NCI-H446 (cell line): ENCODE data around the gene OR2A12.
"Not testable (repeated sequence)": the region's sequence is repeated elsewhere in the genome, so short reads cannot be mapped to it uniquely, and the experiment has no call there.

Source experiments
- DNase-seq, 2 experiments: peaks; one replicate each; lab custom pipeline; 2025; lab: John Stamatoyannopoulos, UW

OR2A12 gene

DNA sequence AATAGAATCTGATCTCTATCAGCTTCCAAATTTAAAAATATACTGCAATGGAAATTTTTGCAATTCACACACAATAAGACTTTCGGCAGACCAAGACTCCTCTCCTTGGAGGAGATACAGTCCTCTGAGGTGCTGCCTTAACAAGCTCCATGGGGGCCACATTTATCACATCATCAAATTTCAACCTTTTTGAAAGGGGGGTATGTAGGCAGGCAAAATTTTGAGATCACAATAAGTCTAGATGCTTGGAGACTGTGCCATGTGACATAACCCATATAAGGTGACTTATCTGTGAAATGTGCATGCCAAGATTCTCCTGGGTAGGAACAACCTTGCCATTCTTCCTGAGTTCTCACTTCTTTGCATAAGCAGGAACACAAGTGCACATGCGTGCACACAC lies at the start of gene OR2A12:
TSS of gene OR2A12 (plus strand) at position 301 of the 400 bp plus-strand sequence. CDS start 8,830 bp downstream, outside the sequence.
- no peak for DNase-seq

DNA sequence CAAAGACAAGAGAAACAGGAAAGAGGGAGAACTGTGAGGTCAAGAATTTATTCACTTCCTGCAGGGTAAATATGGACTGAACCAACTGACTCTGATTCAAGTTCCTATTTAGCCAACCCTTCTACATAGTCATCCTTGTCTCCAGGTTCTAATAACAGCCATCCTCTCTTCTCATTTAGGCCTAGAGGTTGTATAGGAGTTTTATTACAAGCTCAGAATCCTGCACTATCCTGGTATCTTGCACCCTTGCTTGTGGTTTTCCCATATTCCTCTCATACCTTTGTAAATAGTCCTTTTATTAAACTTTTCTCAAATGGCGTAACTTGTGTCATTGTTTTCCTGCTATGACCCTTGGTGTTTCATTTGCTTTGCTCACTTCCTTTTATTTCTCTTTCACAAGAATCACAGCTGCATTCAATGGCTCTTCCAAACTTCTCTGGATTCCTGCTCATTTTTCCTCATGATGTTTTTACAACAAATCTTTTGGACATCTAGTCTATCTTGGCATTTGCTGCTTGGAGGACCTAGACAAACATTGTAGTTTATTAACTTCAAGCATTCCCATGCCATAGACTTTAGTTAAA lies 49.7 kb upstream of the OR2A12 start:
- DNase-seq, result no peak

DNA sequence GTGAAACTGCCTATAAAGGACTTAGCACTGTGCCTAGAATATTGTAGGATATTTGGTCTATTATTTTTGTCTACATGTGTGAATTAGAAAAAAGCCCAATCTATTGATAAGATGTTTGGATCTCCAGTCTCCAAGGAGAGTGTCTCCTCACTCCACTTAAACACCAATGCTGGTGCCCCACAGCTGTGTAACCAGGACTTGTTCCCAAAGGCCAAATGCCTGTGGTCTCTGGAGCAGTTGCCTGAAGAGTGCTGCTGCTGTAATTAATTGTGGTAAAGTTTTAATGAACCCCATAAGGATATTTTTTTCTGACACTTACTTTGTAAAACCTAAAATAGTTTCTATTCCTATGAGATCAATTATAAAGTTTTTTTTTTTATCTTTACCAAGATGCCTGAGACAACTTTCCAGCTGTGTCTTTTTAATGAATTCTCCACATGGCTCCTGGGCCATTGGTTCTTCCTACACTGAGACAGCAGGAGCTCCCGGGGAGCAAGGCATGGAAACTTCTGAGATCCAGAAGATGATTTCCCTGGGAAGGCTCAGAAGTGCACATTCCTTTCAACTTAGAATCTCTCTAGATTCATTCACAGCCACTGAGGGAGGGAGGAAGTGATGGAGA lies 48.6 kb upstream of the OR2A12 start:
- no peak for DNase-seq

GRCh38 chr7:144038887-144039286 lies 47.2 kb upstream of the OR2A12 start:
- DNase-seq, result no peak

- DNase-seq, result no peak
Observed at GRCh38 chr7:144048648-144049047, 37.4 kb upstream of the OR2A12 start, which contains the start of gene OR2A5. TSS of gene OR2A5 (plus strand) at chr7:144048948. CDS start at chr7:144050402, 1,454 bp downstream.

DNA sequence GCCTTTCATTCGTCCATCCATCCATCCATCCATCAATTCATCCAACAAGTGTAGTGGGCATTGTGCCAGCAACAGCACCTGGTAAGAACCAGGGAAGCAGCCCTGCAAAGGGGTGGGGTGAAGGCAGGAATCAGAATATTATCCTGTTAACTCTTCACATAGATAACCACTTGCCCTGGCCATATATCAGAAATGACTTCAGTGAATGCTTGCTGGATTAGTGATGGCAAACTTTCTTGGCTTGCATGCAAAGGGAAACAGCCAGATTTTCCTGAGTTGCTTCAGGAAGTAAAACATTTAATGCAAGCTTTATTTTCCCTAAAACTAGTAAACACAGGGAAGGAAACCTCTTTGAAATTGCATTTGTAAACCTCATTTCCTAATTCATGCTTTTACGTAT lies 36.6 kb upstream of the OR2A12 start:
- no peak for DNase-seq

GRCh38 chr7:144050093-144050492 lies 36.0 kb upstream of the OR2A12 start:
- DNase-seq, result no peak

- DNase-seq, result not testable (repeated sequence)
Observed at GRCh38 chr7:144050884-144051283, 35.2 kb upstream of the OR2A12 start.

DNA sequence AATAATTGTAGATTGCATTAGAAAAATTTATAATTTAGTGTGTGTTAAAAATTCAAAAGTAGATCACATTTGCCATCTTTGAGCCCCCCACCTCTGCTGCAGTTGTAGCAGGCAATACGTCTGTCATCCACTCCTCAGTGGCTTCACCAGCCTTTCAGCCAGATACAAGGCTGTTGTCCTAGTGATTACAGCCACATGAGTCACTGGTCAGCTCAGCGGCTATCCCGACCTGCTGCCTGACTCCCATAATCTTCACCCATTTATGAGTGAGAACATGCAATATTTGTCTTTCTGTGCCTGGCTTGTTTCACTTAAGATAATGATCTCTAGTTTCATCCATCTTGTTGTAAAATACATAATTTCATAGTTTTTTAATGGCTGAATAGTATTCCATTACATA lies 28.1 kb upstream of the OR2A12 start:
- no peak for DNase-seq

- no peak for DNase-seq
Observed at GRCh38 chr7:144063710-144064109, 22.4 kb upstream of the OR2A12 start.

DNA sequence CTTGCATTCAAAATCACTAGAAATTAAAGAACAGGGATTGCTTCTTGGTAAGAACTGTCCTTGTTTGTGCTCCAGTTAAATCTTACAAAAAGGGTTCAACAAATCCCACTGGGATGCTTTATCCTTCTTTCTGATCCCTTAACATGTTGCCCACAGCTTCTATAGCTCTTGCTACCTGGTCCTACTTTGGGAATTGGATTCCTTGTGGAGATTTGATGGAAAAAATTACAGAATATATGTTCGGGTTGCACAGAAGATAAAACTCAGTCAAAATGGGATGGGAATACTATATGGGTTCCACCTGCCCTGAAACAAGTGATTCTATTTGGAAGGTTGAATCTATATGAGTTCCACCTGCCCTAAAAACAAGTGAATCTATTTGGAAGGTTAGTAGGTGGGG lies 16.6 kb upstream of the OR2A12 start, which contains the start of gene OR2A25:
TSS of gene OR2A25 (plus strand) at position 301 of the 400 bp plus-strand sequence. CDS start 4,409 bp downstream, outside the sequence.
- no peak for DNase-seq

DNA sequence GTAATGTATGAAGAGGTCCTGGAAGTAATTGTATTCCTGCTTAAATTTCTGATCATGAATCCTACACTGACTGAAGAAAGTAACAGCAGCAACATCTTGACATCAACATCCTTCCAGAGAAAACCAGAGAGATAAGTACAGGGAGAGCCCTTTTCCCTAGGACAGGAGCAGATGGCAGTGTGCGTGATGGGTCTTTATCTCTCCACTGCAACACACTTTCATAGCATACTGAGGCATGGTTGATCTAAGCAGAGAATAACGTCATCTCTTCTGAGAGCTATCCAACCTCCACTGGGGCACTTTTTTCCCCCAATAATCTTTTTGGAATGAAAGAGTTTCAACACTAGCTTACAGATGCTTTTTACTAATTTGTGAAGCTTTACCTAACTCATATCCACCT lies 16.1 kb upstream of the OR2A12 start:
- no peak for DNase-seq

- DNase-seq, result no peak
Observed at GRCh38 chr7:144074374-144074773, 11.7 kb upstream of the OR2A12 start.

DNA sequence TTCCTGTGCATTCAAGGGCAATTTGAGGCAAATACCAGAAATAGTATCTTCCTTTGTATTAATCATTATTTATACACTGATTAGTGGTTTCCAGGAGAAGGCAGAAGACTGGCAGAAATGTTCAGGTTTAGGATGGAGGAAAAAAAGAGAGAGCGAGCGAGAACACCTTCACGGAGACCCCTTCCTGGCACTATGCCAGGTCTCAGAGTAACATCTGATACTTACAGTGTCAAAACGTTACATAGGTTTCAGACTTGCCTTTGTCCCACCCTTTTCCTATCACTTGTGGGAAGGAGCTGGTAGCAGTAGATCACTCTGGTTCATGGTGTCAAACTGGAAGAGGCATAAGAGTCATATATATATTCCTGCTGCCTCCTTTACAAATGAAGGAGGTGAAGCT lies 652 bp downstream of the OR2A12 start:
- no peak for DNase-seq

GRCh38 chr7:144087230-144087629 lies 1.2 kb downstream of the OR2A12 start:
- DNase-seq, result no peak

- DNase-seq, result no peak
Observed at GRCh38 chr7:144090667-144091066, 4.6 kb downstream of the OR2A12 start.

DNA sequence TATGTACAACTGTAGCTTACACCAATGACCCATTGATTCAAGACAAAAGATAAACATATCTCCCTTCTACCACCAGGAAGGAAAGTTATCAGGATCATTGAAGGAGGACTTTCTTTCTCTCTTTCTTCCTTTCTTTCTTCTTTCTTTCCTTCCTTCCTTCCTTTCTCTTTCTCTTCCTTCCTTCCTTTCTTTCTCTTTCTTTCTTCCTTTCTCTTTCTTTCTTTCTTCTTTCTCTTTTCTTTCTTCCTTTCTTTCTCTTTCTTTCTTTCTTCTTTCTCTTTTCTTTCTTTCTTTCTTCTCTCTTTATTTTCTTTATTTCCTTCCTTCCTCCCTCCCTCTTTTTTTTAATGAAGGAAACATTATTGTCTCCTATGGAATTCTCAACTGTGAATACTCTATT lies 12.7 kb downstream of the OR2A12 start:
- DNase-seq, result no peak

GRCh38 chr7:144100607-144101006 lies 14.5 kb downstream of the OR2A12 start:
- DNase-seq, result no peak

GRCh38 chr7:144102041-144102440 lies 16.0 kb downstream of the OR2A12 start:
- no peak for DNase-seq

GRCh38 chr7:144105211-144105610 lies 19.1 kb downstream of the OR2A12 start:
- no peak for DNase-seq

GRCh38 chr7:144109283-144109682 lies 23.2 kb downstream of the OR2A12 start, which contains the start of gene OR2A2:
TSS of gene OR2A2 (plus strand) at chr7:144109583. CDS start at chr7:144109583, 0 bp downstream.
- no peak for DNase-seq

- no peak for DNase-seq
Observed at GRCh38 chr7:144110272-144110671, 24.2 kb downstream of the OR2A12 start.

GRCh38 chr7:144113651-144114050 lies 27.6 kb downstream of the OR2A12 start:
- DNase-seq, result no peak

DNA sequence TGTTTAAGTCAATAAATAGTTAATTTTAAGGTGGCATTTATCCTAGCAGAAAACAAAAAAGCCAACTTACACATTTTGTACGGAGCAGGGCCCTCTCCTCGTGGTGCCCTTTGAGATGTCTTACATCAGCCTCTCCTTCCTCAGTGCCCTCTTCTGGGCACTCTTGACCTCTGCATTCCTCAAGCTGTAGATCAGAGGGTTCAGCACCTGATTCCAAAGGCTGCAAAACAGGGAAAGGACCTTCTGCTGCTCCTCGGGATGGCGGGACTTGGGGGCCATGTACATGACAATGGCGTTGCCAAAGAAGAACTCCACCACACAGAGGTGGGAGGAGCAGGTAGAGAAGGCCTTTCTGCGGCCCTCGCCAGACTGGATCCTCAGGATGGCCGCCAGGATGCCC lies 32.3 kb downstream of the OR2A12 start:
- no peak for DNase-seq
